CD14-positive monocyte (primary cell): ENCODE data around the gene NLRP12. TPM values are rescaled to one million over a fixed set of nuclear protein-coding genes. Genes with fewer than 3 reads are reported as not detected.

ENCODE experiments used
- DNase-seq, 3 donors: peaks; one replicate each; pipeline ENCODE4 v3.0.0-alpha.2; 2011 to 2022
- H2AFZ ChIP-seq: 2 replicates; pipeline ENCODE4 v1.6.0; 2012; ENCODE audit warnings: mild to moderate bottlenecking, low read depth, low read length, inconsistent platforms; ENCODE audit not compliant: insufficient read depth, poor library complexity, severe bottlenecking
- H3K27ac ChIP-seq, 2 donors: 1 replicate in 1 of 2; 2 replicates in 1 of 2; pipeline ENCODE4 v1.5.1; 2012 to 2013; ENCODE audit warnings: low read length in 2 of 2, control low read depth in 1 of 2, inconsistent platforms in 1 of 2, low read depth in 1 of 2, mild to moderate bottlenecking in 1 of 2
- H3K27me3 ChIP-seq, 2 donors: one replicate each; pipeline versions ENCODE4 v1.6.0 to v1.6.1; 2011 to 2013; ENCODE audit warnings: low read length in 2 of 2; ENCODE audit not compliant: control insufficient read depth in 2 of 2, insufficient read depth in 2 of 2
- H3K36me3 ChIP-seq, 2 donors: replicated peaks in 1 of 2; 1 replicate in 1 of 2; 2 replicates in 1 of 2; pipeline versions ENCODE4 v1.5.1 to v1.6.1; 2012 to 2013; ENCODE audit warnings: low read length in 2 of 2, control low read depth in 1 of 2, inconsistent platforms in 1 of 2, mild to moderate bottlenecking in 1 of 2; ENCODE audit not compliant: insufficient read depth in 2 of 2, control insufficient read depth in 1 of 2
- H3K4me1 ChIP-seq, 2 donors: 1 replicate in 1 of 2; 2 replicates in 1 of 2; pipeline versions ENCODE4 v1.5.1 to v1.6.1; 2012 to 2013; ENCODE audit warnings: low read length in 2 of 2, control low read depth in 1 of 2, inconsistent platforms in 1 of 2, mild to moderate bottlenecking in 1 of 2, moderate library complexity in 1 of 2; ENCODE audit not compliant: insufficient read depth in 2 of 2, control insufficient read depth in 1 of 2
- H3K4me2 ChIP-seq: replicated peaks from 2 replicates; pipeline ENCODE3; 2012; ENCODE audit warnings: low read length, moderate library complexity, mild to moderate bottlenecking; ENCODE audit not compliant: poor library complexity, severe bottlenecking; ENCODE audit errors: extremely low read depth
- H3K4me3 ChIP-seq, 3 experiments: fragments of 200-600 bp in 1 of 3; sonication (generic) in 1 of 3; replicated peaks in 1 of 3; 1 replicate in 2 of 3; 2 replicates in 1 of 3; pipeline ENCODE4 v1.5.1; 2011 to 2013; ENCODE audit warnings: low read length in 3 of 3, mild to moderate bottlenecking in 3 of 3, control low read depth in 2 of 3, low read depth in 2 of 3, inconsistent platforms in 1 of 3, moderate library complexity in 1 of 3
- H3K79me2 ChIP-seq: 2 replicates; pipeline ENCODE4 v1.6.0; 2012; ENCODE audit warnings: mild to moderate bottlenecking, control low read depth, inconsistent platforms, low read length, moderate library complexity; ENCODE audit not compliant: insufficient read depth
- H3K9ac ChIP-seq: 2 replicates; pipeline ENCODE4 v1.6.0; 2017; ENCODE audit warnings: low read length, mild to moderate bottlenecking; ENCODE audit not compliant: insufficient read depth, poor library complexity, severe bottlenecking
- H3K9me3 ChIP-seq, 2 donors: replicated peaks in 1 of 2; 1 replicate in 1 of 2; 2 replicates in 1 of 2; pipeline versions ENCODE4 v1.5.1 to v1.6.1; 2012 to 2013; ENCODE audit warnings: low read length in 2 of 2, control low read depth in 1 of 2; ENCODE audit not compliant: control insufficient read depth in 1 of 2, insufficient read depth in 1 of 2
- H4K20me1 ChIP-seq: 2 replicates; pipeline ENCODE4 v1.6.0; 2012; ENCODE audit warnings: mild to moderate bottlenecking, low read length, control low read depth, moderate library complexity; ENCODE audit not compliant: insufficient read depth
- H3K27ac Mint-ChIP-seq, 7 donors: one replicate each; pipeline ENCODE4 v1.8.0; 2020; ENCODE audit warnings: mild to moderate bottlenecking in 7 of 7, mixed read lengths in 7 of 7, moderate library complexity in 6 of 7, inconsistent platforms in 2 of 7
- H3K27me3 Mint-ChIP-seq, 3 donors: one replicate each; pipeline ENCODE4 v1.8.0; 2021 to 2022; ENCODE audit warnings: low read depth in 3 of 3, mild to moderate bottlenecking in 3 of 3, mixed read lengths in 3 of 3, moderate library complexity in 3 of 3, inconsistent platforms in 1 of 3
- H3K36me3 Mint-ChIP-seq, 2 donors: one replicate each; pipeline ENCODE4 v1.8.0; 2020; ENCODE audit warnings: mixed read lengths in 2 of 2, inconsistent platforms in 1 of 2, mild to moderate bottlenecking in 1 of 2
- H3K4me1 Mint-ChIP-seq: one replicate; pipeline ENCODE4 v1.8.0; 2020; ENCODE audit warnings: mild to moderate bottlenecking, mixed read lengths
- H3K4me3 Mint-ChIP-seq, 2 donors: one replicate each; pipeline ENCODE4 v1.8.0; 2020; ENCODE audit warnings: mild to moderate bottlenecking in 2 of 2, mixed read lengths in 2 of 2, moderate library complexity in 1 of 2
- H3K9me3 Mint-ChIP-seq, 7 donors: one replicate each; pipeline ENCODE4 v1.8.0; 2020 to 2022; ENCODE audit warnings: mixed read lengths in 7 of 7, mild to moderate bottlenecking in 6 of 7, moderate library complexity in 6 of 7, inconsistent platforms in 2 of 7
- CTCF ChIP-seq: fragments of 200-600 bp; IDR thresholded peaks from one replicate; pipeline ENCODE4 v1.8.0; 2022; ENCODE audit warnings: antibody characterized with exemption, mild to moderate bottlenecking
- WGBS: methylation state at CpG from one replicate; pipeline ENCODE4 v1.1.5; 2013; ENCODE audit warnings: missing lambda C conversion rate; ENCODE audit not compliant: insufficient coverage; 5-methylcytosine and 5-hydroxymethylcytosine counted together
- intact Hi-C, 2 donors: fragments of 100-400 bp; cut with micrococcal nuclease; formaldehyde crosslinking; loops; one replicate each; pipeline versions ENCODE4 v1.15.0 to v1.15.1; 2023
- polyA plus RNA-seq, 3 donors: library from polyadenylated mRNA; depleted of rRNA in 1 of 3; unstranded in 2 of 3; stranded (reverse) in 1 of 3; fragments of 300-500 nt in 2 of 3; fragments of >200 nt in 1 of 3; fragmentation: Illumina TruSeq in 2 of 3; gene quantifications; 1 replicate in 2 of 3; 2 replicates in 1 of 3; pipeline ENCODE4 v1.2.3, GENCODE V29; 2012 to 2021

NLRP12 gene
- polyA plus RNA-seq, 3 donors, result 40.5 to 64.9 (median 47.0) TPM

GRCh38 chr19:53826876-53827275, 2.8 kb upstream of the NLRP12 start:
- Histone ChIP-seq H2AFZ (peak overlapping the region; percentile 37), H3K9ac (no peak overlapping the region), H4K20me1 (peaks cover 6% of the 10 kb centered on the region), H3K27ac (no peak overlapping the region), H3K4me2 (no peak overlapping the region), H3K4me3 (no peak overlapping the region), H3K36me3 (no peaks in the 10 kb centered on the region), H3K4me1 (peaks cover 66 to 69% of the 10 kb centered on the region in 2 donors), H3K79me2 (peaks cover 25% of the 10 kb centered on the region), H3K27me3 (no peaks in the 10 kb centered on the region), H3K9me3 (no peaks in the 10 kb centered on the region)
- WGBS, result no CpG with 5 or more reads among the region's 7 CpGs
- Mint-ChIP-seq H3K36me3 (peaks cover 0 to 3% of the 10 kb centered on the region in 2 donors), H3K4me1 (peaks cover 69% of the 10 kb centered on the region), H3K27ac (peak overlapping the region in 5 of 7 donors; percentile 33 to 84 (median 40)), H3K9me3 (peaks cover 0 to 2% (median 0%) of the 10 kb centered on the region in 7 donors), H3K4me3 (no peak overlapping the region), H3K27me3 (peaks cover 1 to 3% (median 2%) of the 10 kb centered on the region in 3 donors)
- intact Hi-C loops, result loop anchor here in 1 of 2 donors (10.0 kb wide), 2 partner anchors 48 to 198 kb away; no protein-coding TSS in a partner anchor
- DNase-seq, result peak in 1 of 3 donors; percentile 12
- TF ChIP-seq CTCF, result no peak

DNA sequence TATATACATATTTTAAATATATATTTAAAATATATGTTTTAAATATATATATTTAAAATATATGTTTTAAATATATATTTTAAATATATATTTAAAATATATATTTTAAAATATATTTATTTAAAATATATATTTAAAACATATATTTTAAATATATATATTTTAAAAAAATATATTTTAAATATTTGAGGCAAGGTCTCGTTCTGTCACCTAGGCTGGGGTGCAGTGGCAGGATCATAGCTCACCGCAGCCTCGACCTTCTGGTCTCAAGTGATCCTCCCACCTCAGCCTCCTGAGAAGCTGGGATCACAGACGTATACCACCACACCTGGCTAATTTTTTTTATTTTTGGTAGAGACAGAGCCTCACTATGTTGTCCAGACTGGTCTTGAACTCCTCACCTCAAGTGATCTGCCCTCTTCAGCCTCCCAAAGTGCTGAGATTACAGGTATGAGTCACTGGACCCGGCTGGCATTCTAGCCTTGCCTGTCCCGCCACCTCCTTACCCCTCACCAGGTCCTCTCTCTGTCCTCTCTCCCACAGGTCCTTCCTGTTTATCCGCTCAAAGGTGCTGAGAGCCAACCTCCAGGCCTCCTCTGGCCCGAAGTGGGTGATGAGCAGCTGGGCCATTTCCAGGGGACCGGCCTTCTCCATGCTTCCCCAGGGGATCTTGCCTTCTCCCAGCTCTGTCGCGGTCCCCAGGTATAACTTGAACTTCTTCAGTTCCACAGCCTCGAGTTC, 564 bp downstream of the NLRP12 start:
- intact Hi-C loops, result loop anchor here (2.0 to 10.0 kb wide), 5 partner anchors 19 to 201 kb away; no protein-coding TSS in a partner anchor
- Histone ChIP-seq H3K79me2 (peaks cover 55% of the 10 kb centered on the region), H3K4me3 (peak overlapping the region; percentile 50 to 88 (median 71)), H3K9ac (peak overlapping the region; percentile 80), H4K20me1 (peaks cover 36% of the 10 kb centered on the region), H3K4me2 (peak overlapping the region; percentile 82), H2AFZ (peak overlapping the region; percentile 73), H3K27me3 (no peaks in the 10 kb centered on the region), H3K27ac (peak overlapping the region; percentile 93 to 95), H3K4me1 (peaks cover 61 to 65% of the 10 kb centered on the region in 2 donors), H3K36me3 (peaks cover 6 to 13% of the 10 kb centered on the region in 2 donors), H3K9me3 (no peaks in the 10 kb centered on the region)
- no peak for TF ChIP-seq CTCF
- peaks cover 0 to 2% (median 0%) of the 10 kb centered on the region in 7 donors for H3K9me3 Mint-ChIP-seq
- H3K4me3 Mint-ChIP-seq, result peak overlapping the region; percentile 93 to 98
- DNase-seq, result peak; percentile 33 to 74 (median 73)
- H3K27me3 Mint-ChIP-seq, result peaks cover 0 to 3% (median 0%) of the 10 kb centered on the region in 3 donors
- peaks cover 9 to 17% of the 10 kb centered on the region in 2 donors for H3K36me3 Mint-ChIP-seq
- 25% methylated on average over 9 of the region's 12 CpGs for WGBS
- H3K4me1 Mint-ChIP-seq, result peaks cover 59% of the 10 kb centered on the region
- H3K27ac Mint-ChIP-seq, result peak overlapping the region; percentile 96 to 99 (median 98)
